ENCODE results near the gene CDCA3. TPM values are rescaled to one million over a fixed set of nuclear protein-coding genes. Genes with fewer than 3 reads are reported as not detected.
A peak's percentile ranks its signal among the peaks of the same experiment; 100 is the strongest.

The CDCA3 gene
- total and polyA plus RNA-seq, 2 of the 4 experiments (the other 2 are of a cell fraction) = 23.5 to 61.0 TPM

DNA sequence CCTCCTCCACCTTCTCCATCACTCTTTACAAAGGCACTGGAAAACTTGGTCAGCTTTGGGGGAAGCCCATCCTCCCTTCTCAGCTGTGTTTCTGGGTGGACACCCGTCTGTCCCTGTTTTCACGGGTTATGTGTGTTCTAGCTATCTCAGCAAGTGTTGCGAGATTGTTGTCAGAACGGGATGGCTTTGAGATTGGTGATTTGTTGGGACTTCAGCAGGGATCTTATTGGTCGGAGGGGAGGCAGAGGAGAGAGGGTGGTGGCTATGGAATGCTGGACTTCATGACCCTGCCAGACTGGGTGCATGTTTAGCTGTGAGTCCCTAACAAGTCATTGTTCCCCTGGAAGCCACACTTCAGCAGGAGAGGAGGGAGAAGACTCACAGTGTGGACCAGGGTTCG lies 3.0 kb upstream of the CDCA3 start:
- Histone ChIP-seq H3K36me3 (ENCODE audit: control insufficient read depth, insufficient read depth, low read length) (peaks cover 40% of the 10 kb centered on the region), H3K14ac (replicated peaks; ENCODE audit: low read depth, low read length) (no peak overlapping the region), H2BK5ac (ENCODE audit: low read depth, low read length, poor library complexity, severe bottlenecking) (no peak overlapping the region), H3K4me3 (ENCODE audit: insufficient read depth, low read depth, low read length) (no peak overlapping the region), H3K9me1 (ENCODE audit: insufficient read depth, low read length) (no peaks in the 10 kb centered on the region), H2BK20ac (ENCODE audit: low read depth, low read length) (no peak overlapping the region), H2AK5ac (ENCODE audit: low read depth, low read length) (peak overlapping the region; percentile 3; the same call in 1 of the 2 replicates), H2AFZ (replicated peaks; ENCODE audit: low read length, poor library complexity) (no peak overlapping the region), H2AK9ac (replicated peaks; ENCODE audit: low read depth, low read length, poor library complexity) (peak overlapping the region; percentile 63), H4K20me1 (ENCODE audit: insufficient read depth, low read length) (peaks cover 15% of the 10 kb centered on the region), H3K9ac (ENCODE audit: low read depth, low read length) (no peak overlapping the region), H3K9me3 (ENCODE audit: control insufficient read depth, insufficient read depth, low read length) (no peaks in the 10 kb centered on the region), H2BK15ac (ENCODE audit: low read depth, low read length) (no peak overlapping the region), H3K4me2 (ENCODE audit: low read depth, low read length) (no peak overlapping the region), H3K27me3 (ENCODE audit: control insufficient read depth, insufficient read depth, low read length) (no peaks in the 10 kb centered on the region), H3K4ac (ENCODE audit: low read depth, low read length) (peak overlapping the region; percentile 25; the same call in 1 of the 2 replicates), H3K56ac (ENCODE audit: extremely low read depth, insufficient read depth, low read length) (no peak overlapping the region), H3K23ac (ENCODE audit: low read depth, low read length) (peak overlapping the region; percentile 53; the same call in 1 of the 2 replicates), H3K4me1 (ENCODE audit: control insufficient read depth, insufficient read depth, low read length) (peaks cover 5% of the 10 kb centered on the region), H3K79me1 (ENCODE audit: low read depth in 1 of 2, low read length in 2 of 2) (peaks cover 20 to 45% of the 10 kb centered on the region in 2 experiments), H2BK120ac (ENCODE audit: low read depth, low read length) (no peak overlapping the region), H3K18ac (ENCODE audit: low read depth, low read length) (no peak overlapping the region), H3K27ac (ENCODE audit: insufficient read depth, low read length) (no peak overlapping the region), H4K91ac (ENCODE audit: insufficient read depth, low read depth, low read length) (no peak overlapping the region), H4K8ac (ENCODE audit: low read depth in 2 of 2, low read length in 2 of 2) (0 out of 4 replicates have a peak overlapping the region, but pooled peaks of 1 of the 2 experiments have one; percentile 0), H4K5ac (ENCODE audit: low read depth, low read length) (no peak overlapping the region)
- CTCF ChIA-PET = interaction anchor here (3.3 kb wide), 1 partner anchor 19 kb away, joined by 10 read pairs; the partner anchor contains the start of gene SPSB2
- POLR2A ChIA-PET (ENCODE audit: unreplicated experiment) = no interaction called here
- dilution Hi-C loops (cut with HindIII; ENCODE audit: low sequenced_read_pairs, unreplicated experiment) = no loop called here
- DNase-seq = no peak
- intact Hi-C loops (cut with micrococcal nuclease) = no loop called here
- BruUV-seq (replicated peaks) = no TSS peak
- TF ChIP-seq, protein P1, sequence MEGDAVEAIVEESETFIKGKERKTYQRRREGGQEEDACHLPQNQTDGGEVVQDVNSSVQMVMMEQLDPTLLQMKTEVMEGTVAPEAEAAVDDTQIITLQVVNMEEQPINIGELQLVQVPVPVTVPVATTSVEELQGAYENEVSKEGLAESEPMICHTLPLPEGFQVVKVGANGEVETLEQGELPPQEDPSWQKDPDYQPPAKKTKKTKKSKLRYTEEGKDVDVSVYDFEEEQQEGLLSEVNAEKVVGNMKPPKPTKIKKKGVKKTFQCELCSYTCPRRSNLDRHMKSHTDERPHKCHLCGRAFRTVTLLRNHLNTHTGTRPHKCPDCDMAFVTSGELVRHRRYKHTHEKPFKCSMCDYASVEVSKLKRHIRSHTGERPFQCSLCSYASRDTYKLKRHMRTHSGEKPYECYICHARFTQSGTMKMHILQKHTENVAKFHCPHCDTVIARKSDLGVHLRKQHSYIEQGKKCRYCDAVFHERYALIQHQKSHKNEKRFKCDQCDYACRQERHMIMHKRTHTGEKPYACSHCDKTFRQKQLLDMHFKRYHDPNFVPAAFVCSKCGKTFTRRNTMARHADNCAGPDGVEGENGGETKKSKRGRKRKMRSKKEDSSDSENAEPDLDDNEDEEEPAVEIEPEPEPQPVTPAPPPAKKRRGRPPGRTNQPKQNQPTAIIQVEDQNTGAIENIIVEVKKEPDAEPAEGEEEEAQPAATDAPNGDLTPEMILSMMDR (conservative IDR thresholded peaks at IDR 0.05; ENCODE audit: low read depth, low read length) = no peak
- TF ChIP-seq SMC3 (IDR thresholded peaks at IDR 0.05; ENCODE audit: low read depth, low read length) (no peak), MXI1 (IDR thresholded peaks at IDR 0.05; ENCODE audit: borderline replicate concordance, low read depth, low read length) (no peak)
- no peak for ATAC-seq (ENCODE audit: low read depth)
- 91% methylated on average over 5 of the region's 6 CpGs; no CpG with 5 or more reads in 1 of the 2 experiments for WGBS, 2 experiments (ENCODE audit: extremely low coverage in 2 of 2, insufficient read length in 1 of 2)
- in situ Hi-C loops (cut with MboI; ENCODE audit: low sequenced_read_pairs) = no loop called here
